HL-60 (cell line): Measurements from ENCODE around the gene STUM.

Experiments used
- DNase-seq, 2 experiments: peaks; one replicate each; pipeline ENCODE4 v3.0.0-alpha.2; 2010 to 2020; ENCODE audit warnings: low read depth in 1 of 2, low spot score in 1 of 2
- H3K27ac ChIP-seq: fragments of 250-450 bp; sonication (Bioruptor Pico); replicated peaks from 2 replicates; pipeline ENCODE4 v1.5.1; 2020; ENCODE audit warnings: mild to moderate bottlenecking, moderate library complexity
- H3K27me3 ChIP-seq: fragments of 250-450 bp; sonication (Bioruptor Pico); 2 replicates; pipeline ENCODE4 v1.5.1; 2021; ENCODE audit warnings: mild to moderate bottlenecking, moderate library complexity; ENCODE audit not compliant: insufficient read depth, poor library complexity, severe bottlenecking
- H3K4me3 ChIP-seq: replicated peaks from 2 replicates; pipeline ENCODE4 v1.5.1; 2011; ENCODE audit warnings: mild to moderate bottlenecking, control low read depth, low read length; ENCODE audit not compliant: insufficient read depth
- GABPA ChIP-seq: IDR thresholded peaks from 2 replicates; pipeline ENCODE4 v1.6.1; 2012; ENCODE audit warnings: low read depth
- POLR2AphosphoS5 ChIP-seq: IDR thresholded peaks from 2 replicates; pipeline ENCODE4 v1.6.1; 2012; ENCODE audit warnings: low read depth
- REST ChIP-seq: IDR thresholded peaks from 2 replicates; pipeline ENCODE4 v1.6.1; 2012; ENCODE audit warnings: low read depth; ENCODE audit not compliant: insufficient replicate concordance
- SPI1 ChIP-seq: IDR thresholded peaks from 2 replicates; pipeline ENCODE4 v1.6.1; 2012; ENCODE audit warnings: low read depth, mild to moderate bottlenecking, borderline replicate concordance
- TF ChIP-seq, protein P1 (sequence below): IDR thresholded peaks from one replicate; pipeline ENCODE4 v1.5.1; 2011; ENCODE audit warnings: low read length, control low read depth, inconsistent platforms; ENCODE audit not compliant: insufficient read depth

STUM gene

DNA sequence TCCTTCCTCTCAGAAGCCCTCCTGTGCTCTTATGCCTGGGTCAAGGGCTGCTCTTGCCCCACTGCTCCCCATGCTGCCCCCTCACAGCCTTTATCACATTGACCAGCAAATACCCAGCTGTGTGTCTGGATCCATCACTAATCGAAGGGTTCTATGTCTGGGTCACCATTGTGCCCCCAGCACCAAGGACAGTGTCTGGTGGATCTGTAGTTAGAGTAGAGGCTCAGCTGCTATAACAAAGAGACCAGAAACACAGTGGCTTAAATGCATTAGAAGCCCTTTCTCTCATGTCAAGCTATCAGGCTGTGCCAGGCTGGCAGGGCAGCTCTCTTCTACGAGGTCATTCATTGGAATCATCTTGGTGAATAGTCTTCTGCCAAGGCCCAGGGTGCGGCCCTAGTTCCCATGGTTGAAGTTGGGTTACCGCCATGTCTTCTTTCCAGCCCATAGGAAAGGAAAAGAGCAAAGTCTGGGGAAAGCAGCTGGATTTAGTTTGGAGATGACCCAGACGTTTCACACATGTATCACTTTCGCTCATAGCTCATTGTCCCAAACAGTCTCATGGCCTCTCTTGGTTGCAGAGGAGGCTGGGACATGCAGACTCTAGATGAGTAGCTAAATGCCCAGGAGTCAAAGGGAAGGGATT is 32.2 kb downstream of the STUM start:
- Histone ChIP-seq H3K27me3 (no peaks in the 10 kb centered on the region), H3K27ac (no peak overlapping the region), H3K4me3 (no peak overlapping the region)
- TF ChIP-seq REST (peak; percentile 76), POLR2AphosphoS5 (no peak)
- no peak for DNase-seq

DNA sequence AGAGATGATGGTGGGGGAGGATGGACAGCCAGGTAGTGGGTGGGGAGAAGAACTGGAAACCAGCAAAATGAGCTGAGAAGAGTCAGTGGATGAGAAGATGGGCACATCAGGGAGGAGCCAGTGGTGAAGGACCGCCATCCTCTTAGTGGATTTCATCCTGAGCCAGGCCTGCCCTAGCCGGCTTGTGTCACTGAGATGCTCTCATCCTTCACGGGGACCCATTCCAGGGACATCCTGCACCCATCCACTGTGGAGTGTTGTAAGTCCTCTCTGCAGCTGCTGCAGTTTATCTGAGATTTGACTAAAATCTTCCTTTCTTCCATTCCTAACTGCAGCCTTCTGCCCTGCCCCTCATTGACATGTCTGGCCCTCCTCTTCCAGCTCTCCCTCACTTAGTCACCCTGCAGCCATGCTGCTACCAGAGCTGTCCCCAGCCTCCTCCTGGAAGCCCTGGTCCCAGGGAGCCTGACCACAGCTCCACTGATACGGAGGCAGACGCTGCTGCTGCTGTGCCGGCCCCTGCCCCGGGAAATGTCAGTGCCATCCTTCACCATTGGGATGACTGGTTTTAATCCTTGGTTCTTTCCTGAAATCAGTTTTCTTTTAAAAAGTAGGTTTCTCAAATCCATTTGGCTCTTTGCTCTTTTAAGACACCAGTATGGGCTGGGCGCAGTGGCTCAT is 33.2 kb downstream of the STUM start:
- Histone ChIP-seq H3K27ac (no peak overlapping the region), H3K4me3 (no peak overlapping the region), H3K27me3 (no peaks in the 10 kb centered on the region)
- DNase-seq = no peak
- TF ChIP-seq POLR2AphosphoS5 (no peak), GABPA (no peak), REST (no peak), SPI1 (no peak)
- TF ChIP-seq, protein P1, sequence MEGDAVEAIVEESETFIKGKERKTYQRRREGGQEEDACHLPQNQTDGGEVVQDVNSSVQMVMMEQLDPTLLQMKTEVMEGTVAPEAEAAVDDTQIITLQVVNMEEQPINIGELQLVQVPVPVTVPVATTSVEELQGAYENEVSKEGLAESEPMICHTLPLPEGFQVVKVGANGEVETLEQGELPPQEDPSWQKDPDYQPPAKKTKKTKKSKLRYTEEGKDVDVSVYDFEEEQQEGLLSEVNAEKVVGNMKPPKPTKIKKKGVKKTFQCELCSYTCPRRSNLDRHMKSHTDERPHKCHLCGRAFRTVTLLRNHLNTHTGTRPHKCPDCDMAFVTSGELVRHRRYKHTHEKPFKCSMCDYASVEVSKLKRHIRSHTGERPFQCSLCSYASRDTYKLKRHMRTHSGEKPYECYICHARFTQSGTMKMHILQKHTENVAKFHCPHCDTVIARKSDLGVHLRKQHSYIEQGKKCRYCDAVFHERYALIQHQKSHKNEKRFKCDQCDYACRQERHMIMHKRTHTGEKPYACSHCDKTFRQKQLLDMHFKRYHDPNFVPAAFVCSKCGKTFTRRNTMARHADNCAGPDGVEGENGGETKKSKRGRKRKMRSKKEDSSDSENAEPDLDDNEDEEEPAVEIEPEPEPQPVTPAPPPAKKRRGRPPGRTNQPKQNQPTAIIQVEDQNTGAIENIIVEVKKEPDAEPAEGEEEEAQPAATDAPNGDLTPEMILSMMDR = no peak

DNA sequence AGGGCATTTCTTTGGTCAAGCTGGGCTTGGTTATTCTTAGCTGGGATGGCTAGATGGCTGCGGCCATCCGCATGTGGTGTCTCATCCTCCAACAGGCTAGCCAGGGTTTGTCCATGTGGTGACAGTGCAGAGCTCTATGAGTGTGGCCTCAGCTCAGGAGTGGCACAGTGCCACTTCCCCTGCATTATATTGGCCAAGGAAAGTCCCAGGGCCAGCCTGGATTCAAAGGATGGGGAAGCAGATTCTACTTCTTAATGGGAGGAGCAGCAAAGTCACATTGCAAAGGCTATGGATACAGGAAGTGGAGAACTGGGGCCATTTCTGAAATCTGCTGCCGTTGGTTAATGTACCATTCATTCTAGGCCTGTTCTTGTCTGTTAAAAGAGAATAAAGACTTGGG is 34.4 kb downstream of the STUM start:
- no peak for DNase-seq
- H3K27me3 ChIP-seq = no peaks in the 10 kb centered on the region
- no peak overlapping the region for H3K4me3 ChIP-seq
- TF ChIP-seq POLR2AphosphoS5 (no peak), GABPA (no peak), SPI1 (no peak), REST (no peak)
- TF ChIP-seq, protein P1 = no peak
- no peak overlapping the region for H3K27ac ChIP-seq
